ENCODE measurements around the gene CXCL17.

The CXCL17 gene

GRCh38 chr19:42423462-42424344, 19.0 kb downstream of the CXCL17 start:
- DNase-seq: peak; percentile 81

GRCh38 chr19:42422901-42423461, 19.8 kb downstream of the CXCL17 start:
- DNase-seq: no peak

GRCh38 chr19:42422092-42422900, 20.4 kb downstream of the CXCL17 start:
- no peak for DNase-seq

GRCh38 chr19:42421591-42422031, 21.1 kb downstream of the CXCL17 start:
- DNase-seq: no peak

- no peak for DNase-seq
These were observed 21.6 kb downstream of the CXCL17 start for GRCh38 chr19:42421101-42421500.

- no peak for DNase-seq
These were observed 22.6 kb downstream of the CXCL17 start for GRCh38 chr19:42420055-42420544.

GRCh38 chr19:42419309-42419708, 23.4 kb downstream of the CXCL17 start:
- no peak for DNase-seq

- no peak for DNase-seq
These were observed 30.1 kb downstream of the CXCL17 start for GRCh38 chr19:42412661-42413076.

GRCh38 chr19:42412227-42412626, 30.5 kb downstream of the CXCL17 start:
- no peak for DNase-seq

- no peak for DNase-seq
These were observed 31.1 kb downstream of the CXCL17 start for GRCh38 chr19:42411581-42412178.

GRCh38 chr19:42410371-42410770, 32.4 kb downstream of the CXCL17 start:
- DNase-seq: no peak

GRCh38 chr19:42409477-42409876, 33.3 kb downstream of the CXCL17 start:
- DNase-seq: no peak

- DNase-seq: no peak
These were observed 35.0 kb downstream of the CXCL17 start for GRCh38 chr19:42407816-42408175.

GRCh38 chr19:42407085-42407815, 35.5 kb downstream of the CXCL17 start:
- DNase-seq: no peak

- DNase-seq: no peak
These were observed 36.6 kb downstream of the CXCL17 start for GRCh38 chr19:42406111-42406510.

- DNase-seq: no peak
These were observed 39.2 kb downstream of the CXCL17 start for GRCh38 chr19:42403586-42403985.

GRCh38 chr19:42402376-42403116, 40.2 kb downstream of the CXCL17 start:
- no peak for DNase-seq

- DNase-seq: peak; percentile 50
These were observed 41.1 kb downstream of the CXCL17 start for GRCh38 chr19:42401365-42402303.

- DNase-seq: no peak
These were observed 42.3 kb downstream of the CXCL17 start for GRCh38 chr19:42400404-42400803.
